COLO829 (cell line): ENCODE measurements around the gene PTPRN2.

Source experiments
- DNase-seq: peaks from one replicate; pipeline ENCODE4 v3.0.0; 2012; ENCODE audit warnings: low spot score

The PTPRN2 gene

DNA sequence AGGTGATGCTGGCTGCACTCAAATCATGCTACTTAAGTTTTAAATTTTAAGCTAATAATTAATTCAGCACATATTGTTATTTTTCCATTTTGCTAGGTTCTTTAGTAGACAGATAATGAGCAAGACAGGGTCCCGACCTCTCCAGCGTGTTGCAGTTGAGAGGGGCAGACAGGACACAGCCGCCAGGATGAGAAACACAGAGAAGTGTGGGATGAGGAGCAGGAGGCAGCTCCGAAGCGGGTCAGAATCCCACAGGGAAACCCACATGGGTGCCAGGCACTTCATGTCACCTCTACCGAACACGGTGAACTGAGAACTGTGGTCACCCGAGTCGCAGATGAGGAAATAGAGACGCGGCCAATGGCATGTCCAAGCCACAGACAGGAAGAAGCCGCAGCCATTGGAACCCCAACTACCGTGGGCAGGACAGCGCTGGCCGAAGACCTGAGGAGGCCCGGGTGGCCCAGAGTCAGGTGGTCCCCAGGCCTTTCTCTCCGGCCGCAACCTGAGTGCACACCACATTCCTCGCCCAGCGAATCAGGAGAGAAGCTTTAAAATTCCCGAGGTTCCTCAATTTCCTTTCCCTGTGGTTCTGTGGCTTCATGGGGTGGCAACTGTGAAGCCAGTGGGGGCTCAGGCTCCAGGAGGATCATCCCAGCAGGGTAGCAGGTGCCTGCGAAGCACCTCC, 1037.9 kb downstream of the PTPRN2 start:
- no peak for DNase-seq

DNA sequence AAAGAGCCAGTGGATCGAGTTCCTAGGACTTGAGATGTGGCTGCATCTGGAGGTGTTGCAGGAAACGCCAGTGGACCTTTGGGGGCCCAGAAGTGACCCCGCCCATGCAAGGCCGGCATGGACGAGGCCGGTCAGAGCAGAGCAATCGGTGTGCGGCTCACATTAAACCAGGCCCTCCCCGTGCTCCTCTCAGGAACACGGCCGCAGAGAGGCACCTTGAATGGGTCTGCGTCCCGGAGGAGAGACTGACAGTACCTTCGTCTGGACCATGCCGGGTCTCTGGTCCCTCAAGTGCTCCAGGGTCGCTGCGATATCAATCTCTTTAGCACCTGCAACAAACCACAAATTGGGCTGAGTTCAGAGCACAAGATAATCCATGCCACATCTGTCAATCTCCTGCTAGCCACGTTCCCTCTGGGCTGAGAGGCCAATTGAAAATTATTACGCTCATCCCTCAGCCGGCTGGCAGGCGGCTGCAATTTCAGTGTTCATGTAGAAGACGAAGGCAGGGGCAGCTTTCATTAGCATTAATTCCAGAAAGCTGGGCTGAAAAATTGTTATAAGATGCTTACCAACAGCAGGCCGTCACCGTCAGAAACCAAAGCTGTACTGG, 1038.8 kb downstream of the PTPRN2 start:
- DNase-seq, result no peak

DNA sequence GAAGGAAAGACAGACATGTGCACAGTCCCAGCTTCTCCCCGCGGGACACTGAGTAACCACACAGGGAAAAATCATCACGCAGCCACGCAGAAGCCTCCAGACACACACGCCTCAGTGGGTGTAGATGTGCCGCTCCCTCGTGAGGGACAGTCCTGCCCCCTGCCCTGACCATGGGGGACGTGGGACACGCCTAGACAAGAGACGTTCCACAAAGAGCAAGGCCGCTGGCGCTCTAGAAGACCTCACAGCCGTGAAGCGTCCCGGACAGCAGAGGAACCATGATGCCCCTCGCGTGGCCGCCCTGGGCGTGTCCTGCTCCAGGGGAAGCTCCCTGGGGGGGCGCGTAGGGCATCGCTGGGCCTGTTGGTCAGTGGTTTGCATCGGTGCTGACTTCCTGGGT, 1040.0 kb downstream of the PTPRN2 start:
- no peak for DNase-seq

DNA sequence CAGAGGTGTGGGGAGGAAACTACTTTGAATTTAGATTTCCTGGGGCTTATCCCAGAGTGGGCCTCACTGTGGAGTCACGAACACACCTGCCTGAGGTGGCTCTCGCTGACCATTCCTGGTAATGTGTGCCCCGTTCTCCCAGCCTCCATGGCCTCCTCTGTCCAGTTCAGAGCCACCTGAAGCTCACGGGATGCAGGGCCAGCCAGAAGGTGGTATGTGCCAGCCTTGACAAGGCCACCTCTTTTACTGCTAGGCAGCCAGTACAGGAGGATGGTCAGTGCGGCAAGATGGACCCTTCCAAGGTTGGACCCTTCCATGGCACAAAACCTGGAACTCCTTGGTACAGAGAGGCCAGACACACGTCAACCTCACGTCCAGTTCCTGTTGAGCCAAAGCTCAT, 1040.5 kb downstream of the PTPRN2 start:
- DNase-seq, result no peak

DNA sequence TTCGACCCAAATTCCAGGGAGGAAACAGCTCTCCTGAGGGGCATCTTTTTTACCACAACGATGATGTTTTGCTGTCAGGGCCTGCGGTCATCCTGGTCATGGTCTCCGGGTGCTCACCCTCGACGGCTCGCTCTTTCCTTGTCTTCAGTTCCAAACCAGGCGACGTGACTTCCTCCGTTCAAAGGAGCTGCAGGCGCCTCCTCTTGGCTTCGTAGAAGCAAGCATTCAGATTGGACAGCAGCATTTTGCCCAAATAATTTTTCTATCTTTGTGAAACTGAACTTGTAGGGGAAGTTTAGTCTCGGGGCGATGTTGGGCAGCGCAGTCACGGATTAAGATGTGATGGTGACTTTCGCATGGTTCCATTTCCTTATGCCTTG, 1042.0 kb downstream of the PTPRN2 start:
- no peak for DNase-seq

DNA sequence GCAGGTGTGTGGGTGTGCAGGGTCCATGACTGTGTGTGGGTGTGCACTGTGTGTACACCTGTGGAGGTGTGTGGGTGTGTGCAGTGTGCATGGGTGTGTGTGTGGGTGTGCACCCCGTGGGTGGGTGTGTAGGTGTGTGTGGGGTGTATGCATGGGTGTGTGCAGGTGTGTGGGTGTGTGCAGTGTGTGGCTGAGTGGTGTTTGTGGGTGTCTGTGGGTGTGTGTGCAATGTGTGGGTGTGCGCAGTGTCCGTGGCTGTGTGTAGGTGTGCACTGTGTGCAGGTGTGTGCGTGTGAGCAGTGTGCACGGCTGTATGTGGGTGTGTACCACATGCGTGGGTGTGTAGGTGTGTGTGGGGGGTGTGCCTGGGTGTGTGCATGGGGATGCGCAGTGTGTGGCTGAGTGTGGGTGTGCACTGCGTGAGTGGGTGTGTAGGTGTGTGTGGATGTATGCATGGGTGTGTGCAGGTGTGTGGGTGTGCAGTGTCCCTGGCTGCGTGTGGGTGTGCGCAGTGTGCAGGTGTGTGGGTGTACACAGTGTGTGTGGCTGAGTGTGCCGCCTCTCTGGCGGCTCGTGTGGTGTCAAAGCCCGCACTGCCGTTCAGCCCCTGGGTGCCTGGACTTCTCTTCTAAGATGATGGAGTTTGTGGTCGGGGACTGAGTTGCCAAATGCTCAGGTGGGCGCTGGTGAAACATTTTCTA, 1042.5 kb downstream of the PTPRN2 start:
- DNase-seq, result no peak

DNA sequence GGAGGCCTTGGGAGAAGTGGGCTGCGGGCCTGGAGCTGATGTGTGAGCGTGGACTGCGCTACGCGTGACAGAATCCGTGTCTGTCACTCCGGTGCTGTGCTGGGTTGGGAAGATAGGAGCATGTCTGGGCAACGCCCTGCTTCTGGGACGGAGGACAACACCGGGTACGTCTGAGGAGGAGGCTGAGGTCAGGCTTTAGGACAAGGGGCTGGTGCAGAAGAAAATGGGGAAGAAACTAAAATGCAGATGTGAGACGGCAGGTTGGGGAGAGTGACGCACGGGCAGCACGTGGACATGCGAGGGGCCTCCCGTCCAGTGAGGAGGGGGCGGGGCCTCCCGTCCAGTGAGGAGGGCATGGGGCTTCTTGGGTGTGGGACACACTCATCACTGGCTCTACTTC, 1043.4 kb downstream of the PTPRN2 start:
- no peak for DNase-seq

DNA sequence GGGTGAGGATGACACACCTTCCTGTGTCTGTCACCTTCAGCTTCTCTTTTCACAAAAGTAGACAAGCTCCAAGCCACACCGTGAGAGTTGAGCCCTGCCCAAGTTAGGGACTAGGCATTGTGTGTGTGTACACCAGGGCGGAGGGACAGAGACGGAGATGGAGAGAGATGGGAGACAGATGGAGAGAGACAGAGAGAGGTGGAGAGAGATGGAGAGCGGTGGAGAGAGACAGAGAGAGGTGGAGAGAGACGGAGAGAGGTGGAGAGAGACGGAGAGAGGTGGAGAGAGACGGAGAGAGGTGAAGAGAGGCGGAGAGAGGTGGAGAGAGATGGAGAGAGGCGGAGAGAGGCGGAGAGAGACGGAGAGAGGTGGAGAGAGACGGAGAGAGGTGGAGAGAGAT, 1043.8 kb downstream of the PTPRN2 start:
- DNase-seq, result no peak

DNA sequence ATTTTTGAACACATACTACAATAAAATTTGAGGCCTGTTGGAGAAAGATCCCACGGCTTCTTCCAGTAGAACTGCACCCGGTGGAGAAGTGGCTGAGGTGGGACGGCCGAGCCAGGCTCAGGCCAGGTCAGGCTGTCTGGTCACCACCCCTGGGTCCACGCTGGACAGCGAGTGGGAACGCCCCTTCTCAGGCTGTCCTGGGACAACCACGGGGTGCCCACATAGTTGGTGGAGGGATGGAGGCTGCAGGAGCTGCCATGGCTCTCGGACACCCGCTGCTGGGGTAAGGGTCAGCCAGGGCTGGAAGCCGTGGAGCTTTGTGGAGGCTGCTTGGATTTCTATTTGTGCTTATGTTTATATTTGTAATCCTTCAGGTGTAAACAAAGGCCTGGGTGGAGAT, 1044.3 kb downstream of the PTPRN2 start:
- no peak for DNase-seq

DNA sequence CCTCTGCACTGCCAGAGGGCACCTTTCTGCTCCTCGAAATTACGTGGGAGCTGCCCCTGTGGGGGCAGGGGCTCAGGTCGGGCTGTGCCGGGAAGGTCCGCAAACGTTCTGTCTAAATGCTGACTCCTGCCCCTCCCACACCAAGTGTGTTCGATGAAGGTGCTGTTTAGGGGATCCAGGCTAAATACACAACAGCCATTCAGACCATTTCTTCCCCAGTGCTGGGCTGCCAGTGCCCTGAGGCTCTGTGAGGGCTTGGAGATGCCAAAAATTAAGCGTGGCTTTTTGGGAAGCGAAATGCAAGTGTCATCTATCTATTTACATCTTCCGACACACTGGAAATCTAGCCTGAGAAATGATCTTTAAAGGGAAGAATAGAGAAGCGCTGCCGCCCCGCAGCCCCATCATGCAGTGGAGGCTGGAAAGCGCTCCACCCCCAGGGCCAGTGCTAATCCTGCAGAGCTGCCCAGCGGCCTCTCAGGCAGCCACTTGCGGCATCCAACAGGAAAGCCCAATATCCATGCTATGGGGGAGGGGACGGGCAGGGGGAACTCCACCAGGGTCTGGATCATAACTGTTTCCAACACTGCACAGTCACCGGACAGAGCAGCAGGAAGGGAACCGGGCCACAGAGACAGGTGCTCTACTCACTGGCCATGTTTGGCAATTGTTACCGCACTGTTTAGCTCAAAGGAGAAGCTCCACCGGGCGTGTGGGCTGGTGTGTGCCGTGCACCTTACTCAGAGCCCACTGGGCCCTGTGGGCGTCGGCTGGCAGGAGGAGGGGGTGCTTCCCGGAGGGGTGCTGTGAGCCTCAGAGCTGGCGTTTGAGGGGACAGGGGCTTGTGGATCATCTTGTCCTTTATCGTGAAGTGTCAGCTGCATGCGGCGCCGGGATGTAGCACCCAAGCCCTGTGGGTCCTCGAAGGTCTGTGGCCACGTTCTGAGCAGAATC, 1045.3 kb downstream of the PTPRN2 start:
- no peak for DNase-seq

DNA sequence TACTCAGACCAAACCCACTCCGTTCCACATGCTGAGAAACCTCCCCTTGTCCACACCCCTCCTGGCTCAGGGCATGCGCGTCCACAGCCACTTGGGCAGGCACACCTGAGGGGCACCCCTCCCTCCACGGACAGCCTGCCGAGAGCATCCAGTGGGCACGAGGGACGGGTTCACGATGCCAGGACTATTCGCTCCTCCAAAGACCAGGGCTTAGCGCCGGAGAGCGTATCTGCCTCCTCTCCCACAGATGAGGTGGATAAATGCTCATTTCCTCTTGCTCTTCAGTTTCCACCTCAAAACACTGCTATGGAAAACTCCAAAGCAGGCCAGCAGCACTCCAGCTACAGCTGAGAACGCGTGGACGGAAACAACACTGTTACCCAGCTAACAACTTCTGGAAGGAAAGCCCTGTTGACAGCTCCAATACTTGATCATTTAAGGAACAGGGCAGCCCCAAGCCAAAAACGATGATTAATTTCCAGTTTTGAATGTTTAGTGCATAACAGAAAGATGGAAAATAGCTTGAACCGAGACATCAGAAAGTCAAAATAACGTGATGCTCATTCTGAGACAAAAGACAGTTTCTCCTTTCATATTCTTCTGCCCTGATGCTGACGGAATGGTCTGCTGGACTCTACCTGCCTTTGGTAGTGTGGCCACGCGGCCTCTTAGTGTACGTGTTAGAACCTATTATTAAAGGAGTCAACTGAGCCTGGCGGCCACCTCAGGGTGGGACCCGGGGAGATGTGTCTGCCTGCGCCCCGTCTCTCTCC, 1046.1 kb downstream of the PTPRN2 start:
- no peak for DNase-seq

DNA sequence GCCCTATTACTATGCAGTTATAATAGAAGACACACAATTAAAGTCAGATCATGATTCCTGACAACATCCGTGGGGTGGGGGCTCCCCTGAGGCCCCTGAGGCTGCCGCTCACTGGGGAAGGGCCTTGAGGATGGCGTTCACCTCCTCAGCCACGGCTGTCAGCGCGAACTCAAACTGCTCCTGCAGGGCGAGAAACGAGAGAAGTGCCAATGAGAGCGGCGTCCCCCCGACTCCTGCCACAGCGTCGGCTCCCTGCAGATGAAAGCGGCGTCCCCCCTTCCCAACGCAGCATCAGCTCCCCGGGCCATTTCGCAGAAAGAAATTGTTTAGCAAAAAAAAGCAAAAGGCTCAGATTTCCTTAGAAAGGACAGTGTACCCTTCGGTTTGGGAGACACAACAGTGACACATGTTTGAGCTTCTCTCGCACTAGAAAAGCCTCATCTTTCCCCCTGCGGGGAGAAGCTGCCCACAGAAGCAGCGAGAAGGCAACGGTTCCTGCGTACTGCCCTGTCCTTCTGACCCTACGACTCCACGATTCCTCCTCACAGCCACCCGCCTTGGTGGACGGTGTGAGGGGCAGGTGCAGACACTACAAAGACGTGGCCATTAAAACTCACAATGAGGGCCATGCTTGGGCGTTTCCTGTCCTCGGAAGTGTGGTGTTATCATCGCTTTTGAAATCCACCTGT, 1046.9 kb downstream of the PTPRN2 start:
- no peak for DNase-seq

DNA sequence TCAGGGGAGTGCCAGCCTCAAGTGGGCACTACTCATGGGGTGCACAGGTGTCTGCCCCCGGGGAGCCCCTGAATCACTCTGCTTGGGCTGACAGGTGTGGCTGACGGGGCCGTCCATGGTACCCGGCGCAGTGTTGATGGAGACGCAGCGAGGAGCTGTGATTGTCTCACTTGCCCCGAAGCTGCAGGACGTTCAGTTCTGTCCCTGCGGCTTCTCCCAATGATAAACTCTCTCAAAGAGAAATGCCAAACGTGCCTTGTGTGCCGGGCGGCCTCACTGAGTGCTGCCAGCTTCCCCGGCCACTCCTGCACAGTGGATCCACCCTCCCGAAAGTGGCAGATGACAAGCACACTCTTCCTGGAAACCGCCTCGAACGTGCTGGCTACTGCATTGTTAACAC, 1047.6 kb downstream of the PTPRN2 start:
- no peak for DNase-seq

DNA sequence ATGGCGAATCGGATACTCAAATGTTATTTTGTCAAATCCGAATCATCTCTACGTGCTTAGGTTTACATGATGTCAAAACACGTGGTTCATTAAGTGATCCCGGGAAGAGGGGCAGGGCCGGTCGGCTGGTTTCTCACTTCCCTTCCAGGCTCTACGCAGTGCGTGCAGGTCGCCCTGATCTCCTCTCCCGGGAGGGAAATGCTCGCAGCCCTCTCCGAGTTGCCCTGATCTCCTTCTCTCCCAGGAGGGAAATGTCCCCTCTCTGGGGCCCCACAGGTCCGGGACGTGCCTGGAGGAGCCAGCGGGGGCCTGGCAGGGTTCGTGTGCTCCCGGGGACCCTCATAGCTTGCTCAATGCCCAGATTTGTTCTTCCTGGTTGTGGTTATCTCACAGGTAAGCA, 1048.1 kb downstream of the PTPRN2 start:
- DNase-seq, result no peak

DNA sequence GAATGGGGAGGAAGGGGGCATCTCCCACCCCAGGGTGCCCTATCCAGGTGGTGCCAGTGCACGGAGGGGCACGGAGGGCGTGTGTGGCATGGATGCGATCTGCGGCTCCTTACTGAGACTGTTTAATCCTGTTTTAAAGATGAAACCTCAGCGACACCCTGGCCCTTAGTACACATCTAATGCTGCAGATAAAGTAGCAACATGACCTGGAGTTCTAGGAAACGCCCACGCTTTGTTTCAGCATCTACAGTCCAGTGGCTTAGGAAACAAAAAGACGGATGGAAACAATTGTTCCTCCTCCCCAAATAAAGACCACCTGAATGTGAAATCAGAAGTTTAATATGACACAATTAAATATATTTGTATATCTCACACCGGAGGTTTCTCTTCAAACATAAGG, 1048.9 kb downstream of the PTPRN2 start:
- no peak for DNase-seq

DNA sequence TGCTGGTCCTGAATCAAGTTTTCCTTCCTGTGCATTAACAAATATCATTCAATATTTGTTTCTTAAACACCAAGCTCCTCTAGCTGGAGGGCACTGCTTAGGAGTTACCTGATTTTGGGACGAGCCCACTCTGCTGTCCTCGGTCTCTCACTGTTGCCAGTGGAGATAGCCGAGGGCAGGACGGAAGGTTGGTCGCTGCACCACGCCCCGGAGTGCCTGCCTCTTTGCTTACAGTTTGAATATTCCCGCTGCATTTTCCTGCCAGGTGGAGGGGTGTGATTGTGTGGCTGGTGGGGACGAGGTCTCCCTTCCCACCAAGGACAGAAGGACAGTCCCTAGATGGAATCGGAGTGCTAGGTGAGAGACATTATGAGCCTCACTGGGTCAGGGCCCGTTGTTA, 1049.3 kb downstream of the PTPRN2 start:
- no peak for DNase-seq

DNA sequence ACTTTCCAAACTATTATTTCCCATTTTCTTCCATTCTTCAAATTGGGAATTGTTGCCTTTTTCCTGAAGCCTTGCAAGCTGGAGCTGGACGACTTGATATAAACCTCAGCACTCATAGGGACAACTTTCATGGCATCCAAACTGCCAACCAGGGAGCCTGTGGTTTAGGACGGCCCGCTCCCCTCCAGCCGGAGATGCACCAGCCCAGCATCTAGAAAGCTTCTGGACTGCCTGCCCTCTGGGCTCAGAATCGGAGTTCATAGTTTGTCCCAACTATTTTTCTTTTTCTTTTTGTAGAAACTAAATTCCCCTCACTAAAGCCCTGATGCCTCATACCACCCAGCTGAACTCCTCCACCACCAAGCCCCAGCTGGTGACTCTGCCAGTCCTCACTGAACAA, 1050.6 kb downstream of the PTPRN2 start:
- DNase-seq, result no peak

DNA sequence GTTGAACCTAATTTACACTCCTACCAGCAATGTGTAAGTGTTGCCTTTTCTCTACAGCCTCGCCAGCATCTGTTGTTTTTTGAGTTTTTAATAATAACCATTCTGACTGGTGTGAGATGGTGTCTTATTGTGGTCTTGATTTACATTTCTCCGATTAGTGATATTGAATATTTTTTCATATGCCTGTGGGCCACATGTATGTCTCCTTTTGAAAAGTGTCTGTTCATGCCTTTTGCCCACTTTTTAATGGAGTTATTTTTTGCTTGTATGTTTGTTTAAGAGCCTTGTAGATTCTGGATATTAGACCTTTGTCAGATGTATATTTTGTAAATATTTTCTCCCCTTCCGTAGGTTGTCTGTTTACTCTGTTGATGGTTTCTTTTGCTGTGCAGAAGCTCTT, 1055.6 kb downstream of the PTPRN2 start:
- no peak for DNase-seq

DNA sequence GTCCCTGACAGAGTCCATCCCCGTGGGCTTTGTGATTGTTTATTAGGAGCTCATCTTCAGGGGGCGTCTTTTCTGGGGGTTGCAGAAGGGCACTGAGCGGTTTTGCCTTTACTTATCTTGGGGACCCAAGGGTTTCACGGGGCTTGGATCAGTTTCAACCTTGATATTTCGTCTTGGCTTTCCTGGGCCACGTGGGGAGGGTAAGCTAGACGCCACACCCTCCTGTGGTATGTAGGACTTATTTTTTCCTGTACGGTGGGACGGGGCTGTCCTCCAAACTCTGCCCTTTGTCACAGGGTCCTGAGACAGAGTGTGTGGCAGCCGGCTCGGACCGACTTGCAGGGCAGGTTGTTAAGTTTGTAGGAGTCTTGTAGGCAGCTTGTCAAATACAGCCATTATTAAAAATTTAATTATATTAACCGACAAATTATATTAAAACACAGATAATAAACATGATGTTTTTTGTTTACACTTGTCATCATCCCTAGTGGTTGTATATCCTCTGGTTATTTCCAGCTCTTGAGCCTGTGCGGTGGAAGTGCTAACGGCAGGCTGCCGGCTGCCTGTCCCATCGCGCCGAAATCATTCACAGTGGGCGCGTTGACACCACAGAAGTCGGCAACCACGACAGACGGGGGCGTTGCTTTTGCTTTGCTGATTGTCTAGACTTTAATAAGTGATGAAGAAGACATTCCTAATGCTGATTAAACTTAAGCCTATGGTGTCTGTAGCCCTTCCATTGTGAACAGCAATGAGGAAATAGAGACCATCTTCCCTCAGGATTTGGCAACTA, 1057.7 kb downstream of the PTPRN2 start:
- DNase-seq, result no peak

DNA sequence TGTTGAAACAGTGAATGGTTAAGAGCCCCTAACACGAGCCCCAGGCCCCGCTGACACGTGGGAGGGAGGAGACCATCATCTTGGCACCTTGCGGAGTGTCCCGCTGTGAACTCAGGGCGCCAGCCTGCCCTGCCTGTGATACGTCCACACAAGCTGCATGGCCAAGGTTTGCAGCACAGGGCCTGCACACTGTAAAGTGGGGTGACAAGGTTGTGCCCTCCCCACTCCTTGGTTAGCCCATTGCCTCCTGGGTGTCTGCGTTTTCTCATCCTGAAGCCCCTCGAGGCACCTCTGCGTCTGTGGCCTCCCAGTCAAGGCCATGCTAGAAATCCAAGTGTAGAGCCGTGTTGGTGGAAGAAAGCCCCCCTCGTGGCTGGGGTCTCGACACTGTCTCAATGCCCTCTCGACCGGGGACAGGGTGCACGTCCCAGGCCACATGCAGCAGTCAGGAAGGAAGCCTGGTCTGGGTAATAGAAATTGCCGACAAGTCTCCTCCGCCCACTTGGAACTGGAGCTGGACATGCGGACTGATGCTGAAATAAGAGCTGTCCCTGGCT, 1058.8 kb downstream of the PTPRN2 start:
- no peak for DNase-seq
